ENCODE results near the gene MOB2.

MOB2 gene

DNA sequence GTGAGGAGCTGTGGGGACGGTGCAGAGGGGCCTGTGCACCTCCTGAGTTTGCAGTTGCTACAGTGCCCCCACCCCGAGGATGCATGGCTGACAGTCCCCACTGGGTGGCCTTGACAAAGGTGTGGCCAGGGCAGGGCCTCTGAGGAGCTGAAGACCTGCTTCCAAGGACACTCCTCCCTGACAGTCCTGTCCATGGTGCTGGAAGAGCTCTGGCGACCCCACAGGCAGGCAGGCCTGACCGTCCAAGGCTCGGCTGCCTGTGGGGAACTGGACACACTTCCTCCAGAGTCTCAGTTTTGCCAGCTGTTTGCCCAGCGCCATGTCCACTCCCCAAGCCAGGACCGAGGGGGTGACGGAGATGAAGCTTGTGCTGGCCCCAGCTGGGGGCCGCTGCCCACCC, 64.1 kb downstream of the MOB2 start:
- DNase-seq (ENCODE audit: insufficient read length, low spot score) (no peak), FAIRE-seq (no peak)
- TF ChIP-seq CTCF (IDR thresholded peaks at IDR 0.05; ENCODE audit: insufficient read depth, missing control alignments), result no peak

DNA sequence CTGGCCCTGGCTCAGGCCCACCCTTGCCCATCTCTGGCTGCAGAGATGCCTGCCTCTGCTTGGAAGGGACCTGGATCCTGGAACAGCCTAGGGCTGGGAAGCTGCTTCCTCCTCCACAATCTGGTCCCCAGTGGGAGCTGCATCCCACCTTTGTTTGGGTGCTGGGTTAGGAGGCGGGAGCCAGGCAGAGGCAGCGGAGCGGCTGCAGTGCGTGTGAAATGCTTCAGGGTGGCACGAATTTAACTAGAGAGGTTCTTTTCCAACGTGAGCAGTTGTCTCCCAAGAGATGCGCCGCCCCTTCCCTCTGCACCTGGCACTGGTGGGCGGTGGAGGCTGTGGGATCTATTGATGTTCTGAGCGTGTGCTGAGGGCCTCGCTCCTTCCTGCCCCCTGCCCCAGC, 65.3 kb downstream of the MOB2 start:
- no peak for TF ChIP-seq CTCF (IDR thresholded peaks at IDR 0.05; ENCODE audit: insufficient read depth, missing control alignments)
- DNase-seq (ENCODE audit: insufficient read length, low spot score) (no peak), FAIRE-seq (no peak)

- DNase-seq (ENCODE audit: insufficient read length, low spot score), result no peak
- FAIRE-seq, result no peak
- no peak for TF ChIP-seq CTCF (IDR thresholded peaks at IDR 0.05; ENCODE audit: insufficient read depth, missing control alignments)
Measured at GRCh38 chr11:1419811-1420210, 66.8 kb downstream of the MOB2 start.
